GM12874 (cell line): ENCODE measurements around the gene METRNL.

Experiments used
- CTCF ChIP-seq: IDR thresholded peaks from 2 replicates; pipeline ENCODE4 v1.5.1; 2011; ENCODE audit warnings: low read depth, mild to moderate bottlenecking, control low read depth, low read length, moderate library complexity; ENCODE audit not compliant: insufficient read depth

The METRNL gene

GRCh38 chr17:83079352-83079747 is at the start of gene METRNL:
Gene METRNL, plus strand, starts transcription at chr17:83079609. Its CDS starts 207 bp downstream, at chr17:83079816.
- TF ChIP-seq CTCF, result no peak

- no peak for TF ChIP-seq CTCF
Measured at GRCh38 chr17:83030432-83030831, 49.0 kb upstream of the METRNL start.

- no peak for TF ChIP-seq CTCF
Measured at GRCh38 chr17:83031321-83031945, 48.0 kb upstream of the METRNL start.

- no peak for TF ChIP-seq CTCF
Measured at GRCh38 chr17:83032781-83033180, 46.6 kb upstream of the METRNL start.

- no peak for TF ChIP-seq CTCF
Measured at GRCh38 chr17:83034525-83034924, 44.9 kb upstream of the METRNL start.

GRCh38 chr17:83035722-83036121 is 43.7 kb upstream of the METRNL start:
- no peak for TF ChIP-seq CTCF

GRCh38 chr17:83036193-83036592 is 43.2 kb upstream of the METRNL start:
- TF ChIP-seq CTCF, result no peak
